Left colon (tissue), 2 donors: ENCODE measurements around the gene ACSS3. TPM values are rescaled to one million over a fixed set of nuclear protein-coding genes. Genes with fewer than 3 reads are reported as not detected.
"Not testable (repeated sequence)": the region's sequence is repeated elsewhere in the genome, so short reads cannot be mapped to it uniquely, and the experiment has no call there.

Experiments used
- ATAC-seq: fragments of 200-7000 bp; cut with Tn5 transposase; one replicate; pipeline ENCODE4 v1.9.1; 2020; ENCODE audit warnings: mild to moderate bottlenecking, moderate library complexity
- DNase-seq, 2 donors: peaks; one replicate each; pipeline ENCODE4 v3.0.0-alpha.2; 2020
- intact Hi-C, 2 donors: fragments of 100-400 bp; cut with DNase I in 1 of 2; cut with micrococcal nuclease in 1 of 2; formaldehyde crosslinking; loops; one replicate each; pipeline versions ENCODE4 v1.11.2 to v1.14.0; 2022; cut with DNase I, micrococcal nuclease
- total RNA-seq, 2 donors: library from RNA; stranded (reverse); fragmentation: NEBNext Ultra II Directional; extraction: Animal tissue kit (Norgen Biotek cat#: 25700); gene quantifications; one replicate each; pipeline ENCODE4 v1.2.1, GENCODE V29; 2021
- donor health status: DM: no; HTN: no; CAD: no.
- donor health status: DM: yes; HTN: yes; CAD: no.

ACSS3 gene
- total RNA-seq, 2 donors from 2014 or later = 1.4 to 2.0 TPM

DNA sequence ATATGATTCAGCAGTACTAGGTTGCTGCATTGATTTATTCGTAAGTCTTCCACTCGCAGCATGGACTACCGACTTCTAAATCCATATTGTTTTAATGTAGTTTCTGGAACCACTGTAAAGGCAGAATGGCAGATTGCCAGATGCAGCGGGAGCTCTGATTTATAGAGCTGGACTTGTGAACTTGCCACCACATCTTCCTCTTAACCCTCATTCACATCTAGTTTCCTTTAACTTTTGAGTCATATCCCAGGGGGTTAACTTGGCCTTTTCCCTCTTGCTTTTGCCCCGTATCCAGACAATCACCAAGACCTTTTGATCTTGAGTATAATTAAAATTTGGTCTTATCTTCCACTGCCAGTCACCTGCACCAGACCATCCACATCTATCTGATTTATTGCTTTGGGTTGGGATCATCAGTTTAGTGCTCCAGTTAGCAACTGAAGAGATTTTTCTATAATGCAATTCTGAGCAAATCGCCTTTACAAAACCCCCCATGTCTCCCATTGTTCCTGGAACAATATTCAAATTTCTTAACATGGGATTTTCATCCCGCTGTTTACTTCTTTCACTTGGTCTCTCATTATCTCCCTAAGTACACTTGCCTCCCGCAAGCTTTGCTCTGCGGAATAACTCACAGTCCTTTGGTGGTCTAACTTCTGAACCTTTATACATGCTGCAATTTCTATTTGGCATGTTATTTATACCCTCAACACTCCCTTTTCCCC, 130.5 kb downstream of the ACSS3 start:
- intact Hi-C loops = no loop called here
- DNase-seq (peak; percentile 48 to 67), ATAC-seq (peak; percentile 76)

DNA sequence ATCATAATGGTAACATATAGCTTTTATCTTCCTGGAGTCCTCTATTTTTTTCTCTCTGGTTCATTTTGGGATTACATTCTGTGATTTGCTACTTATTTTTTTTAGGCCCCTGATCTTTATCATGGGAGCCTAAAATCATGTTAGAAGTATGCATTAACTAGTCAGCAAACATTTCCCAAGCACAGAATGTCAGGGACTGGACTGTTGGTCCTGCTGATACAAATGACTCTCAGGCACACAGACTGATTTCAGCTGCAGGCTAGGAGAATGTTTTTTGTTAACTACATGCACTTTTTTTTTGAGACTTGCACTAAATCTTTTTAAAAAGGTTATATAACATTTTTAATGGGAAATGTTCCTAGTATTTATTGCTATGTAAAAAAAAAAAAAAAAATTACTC, 131.1 kb downstream of the ACSS3 start:
- ATAC-seq = no peak

GRCh38 chr12:81209772-81210225, 131.9 kb downstream of the ACSS3 start:
- intact Hi-C loops, ATAC-seq: not testable (repeated sequence)

More for the DNA sequence above, 131.1 kb downstream of the ACSS3 start:
- DNase-seq = no peak
- intact Hi-C loops = no loop called here

GRCh38 chr12:81211306-81211705, 133.4 kb downstream of the ACSS3 start:
- no peak for DNase-seq
- ATAC-seq = no peak
- intact Hi-C loops = no loop called here

More at GRCh38 chr12:81209772-81210225, 131.9 kb downstream of the ACSS3 start:
- DNase-seq = not testable (repeated sequence)

DNA sequence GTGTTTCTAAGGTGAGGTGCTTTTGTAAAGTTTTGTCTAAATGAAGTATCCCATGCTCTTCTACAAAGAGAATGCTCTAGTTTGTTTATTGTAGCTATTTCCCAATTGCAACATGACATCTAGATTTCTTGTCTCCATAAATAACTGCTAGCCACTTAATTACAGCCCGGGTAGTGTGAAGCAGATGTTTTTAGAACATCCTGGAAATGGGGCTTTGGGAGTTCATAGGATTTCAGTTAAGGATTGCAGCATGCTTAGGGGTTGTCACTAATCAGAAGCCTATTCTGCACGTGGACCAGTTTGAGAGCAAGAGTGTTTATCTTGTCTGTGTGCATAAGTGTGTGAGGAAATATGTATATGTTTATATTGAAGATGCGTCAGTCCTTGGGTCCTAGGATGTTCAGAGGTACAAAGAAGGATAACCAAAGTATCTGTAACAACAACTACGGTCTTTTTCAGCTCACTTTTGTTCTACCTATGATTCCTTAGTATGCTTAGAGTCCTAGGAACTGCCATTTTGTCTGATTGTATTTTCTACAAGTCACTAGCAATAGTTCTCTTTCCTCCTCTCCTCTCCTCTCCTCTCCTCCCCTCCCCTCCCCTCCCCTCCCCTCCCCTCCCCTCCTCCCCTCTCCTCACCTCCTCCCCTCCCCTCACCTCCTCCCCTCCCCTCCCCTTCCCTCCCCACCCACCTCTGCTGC, 135.3 kb downstream of the ACSS3 start:
- intact Hi-C loops = no loop called here
- ATAC-seq (no peak), DNase-seq (no peak)

- no peak for ATAC-seq
- intact Hi-C loops = no loop called here
- no peak for DNase-seq
Measured at GRCh38 chr12:81216739-81217138, 138.9 kb downstream of the ACSS3 start.

GRCh38 chr12:81221681-81222080, 143.8 kb downstream of the ACSS3 start:
- no peak for DNase-seq
- no peak for ATAC-seq
- intact Hi-C loops = no loop called here

- DNase-seq (no peak), ATAC-seq (no peak)
- intact Hi-C loops = no loop called here
Measured at GRCh38 chr12:81222846-81223592, 145.1 kb downstream of the ACSS3 start.

- intact Hi-C loops = no loop called here
- DNase-seq (no peak), ATAC-seq (no peak)
Measured at GRCh38 chr12:81224626-81225025, 146.7 kb downstream of the ACSS3 start.

DNA sequence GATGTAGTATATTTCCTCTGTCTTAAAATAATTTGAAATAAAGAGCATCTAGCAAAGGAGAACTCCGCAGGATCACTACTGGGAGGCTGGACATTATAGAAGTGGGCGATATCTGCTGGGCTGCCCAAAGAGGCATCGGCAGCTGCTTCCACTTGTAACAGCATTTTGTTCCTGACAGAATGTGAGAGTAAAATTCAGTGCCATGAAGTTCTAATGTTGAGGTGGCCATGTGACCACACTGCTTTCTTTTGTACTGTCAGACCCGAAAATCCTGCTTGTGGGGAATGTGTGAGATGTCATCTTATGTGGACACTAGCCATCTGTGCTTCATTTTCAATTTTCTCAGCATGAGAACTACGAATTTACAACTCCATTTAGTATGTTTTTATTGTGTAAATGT, 151.9 kb downstream of the ACSS3 start:
- no peak for ATAC-seq
- DNase-seq = no peak
- intact Hi-C loops = no loop called here

DNA sequence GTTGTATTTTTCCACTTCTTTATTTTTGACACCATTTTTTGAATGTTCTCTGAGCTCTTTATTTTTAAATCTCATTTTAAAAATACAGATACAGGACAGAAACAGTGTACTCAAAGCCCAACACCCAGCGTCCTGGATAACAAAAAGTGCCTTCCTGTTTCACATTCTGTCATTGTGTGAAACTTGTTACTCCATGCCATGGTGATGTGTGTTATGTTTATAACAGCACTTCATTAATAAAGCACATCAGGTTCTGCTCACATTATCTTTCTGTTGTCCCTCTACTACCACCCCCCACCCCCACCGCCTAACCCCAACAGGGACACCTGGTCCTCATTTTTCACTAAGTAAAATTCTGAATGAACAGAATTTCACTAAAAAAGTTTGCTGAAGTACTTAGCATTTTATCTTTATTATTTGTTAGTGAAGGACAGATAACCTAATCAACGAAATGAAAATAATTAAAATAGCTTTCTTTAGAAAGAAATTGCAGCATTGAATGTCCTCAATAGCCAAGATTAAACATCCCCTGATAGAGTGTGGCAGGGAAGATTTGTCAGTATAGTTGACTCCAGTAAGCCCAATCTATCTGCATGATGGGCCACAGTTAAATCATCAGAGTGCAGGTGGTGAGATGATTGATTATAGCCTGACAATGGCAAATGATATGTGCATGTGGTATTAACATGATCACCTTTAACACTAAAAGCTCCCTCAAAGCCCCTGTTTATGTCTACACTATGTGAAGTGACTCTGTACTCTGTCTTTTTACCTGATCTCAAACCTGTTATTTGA, 153.9 kb downstream of the ACSS3 start:
- no peak for ATAC-seq
- DNase-seq = no peak
- intact Hi-C loops = no loop called here

DNA sequence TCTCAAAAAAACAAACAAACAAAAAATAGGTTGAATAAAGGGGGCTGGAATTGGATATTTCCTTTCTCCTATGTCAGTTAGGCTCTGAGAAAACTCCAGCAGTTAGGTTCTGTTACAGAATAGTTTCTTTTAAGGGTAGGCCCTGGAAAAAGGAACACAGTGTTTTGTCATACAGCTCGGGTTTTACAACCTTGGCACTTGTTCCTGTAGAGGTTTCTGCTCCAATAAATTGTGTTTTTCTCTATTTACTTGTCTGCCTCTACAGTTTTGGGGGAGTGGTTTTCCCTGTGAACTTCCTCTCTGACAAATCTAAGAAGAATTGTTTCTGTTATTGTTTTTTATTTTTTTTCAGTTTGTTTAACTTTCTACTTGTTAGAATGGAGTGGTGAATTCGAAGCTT, 167.6 kb downstream of the ACSS3 start:
- intact Hi-C loops = no loop called here
- DNase-seq (no peak), ATAC-seq (peak; percentile 78)

DNA sequence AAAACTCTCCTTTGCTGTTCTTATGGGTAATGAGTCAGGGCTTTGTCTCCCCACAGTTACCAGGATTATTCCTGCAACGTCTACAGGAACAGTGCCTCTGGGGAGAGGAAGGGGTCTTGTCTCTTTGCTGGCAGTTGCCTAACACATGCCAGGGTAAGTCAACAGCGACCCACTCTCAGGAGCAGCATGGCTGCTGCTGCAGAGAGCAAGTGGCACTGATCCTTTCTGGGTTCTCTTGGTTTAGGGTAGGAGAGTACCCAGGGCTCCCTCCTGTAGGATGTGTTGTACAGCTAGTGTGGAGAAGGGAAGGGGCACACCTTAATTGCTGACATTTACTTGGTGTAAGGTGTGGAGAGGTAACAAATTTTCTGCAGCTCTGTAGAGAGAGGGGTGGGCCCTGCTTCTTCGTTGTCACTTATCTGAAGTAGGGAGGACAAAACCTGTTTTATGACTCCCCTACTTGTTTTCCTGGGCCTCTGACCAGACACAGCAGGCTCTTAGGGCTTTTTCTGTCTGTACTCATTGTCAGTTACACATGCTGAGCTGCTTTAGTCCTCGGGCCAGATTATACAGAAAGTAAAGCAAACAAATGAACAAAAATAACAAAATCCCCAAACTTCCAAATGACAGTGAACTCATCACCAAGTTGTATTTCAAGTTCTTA, 168.2 kb downstream of the ACSS3 start:
- intact Hi-C loops = no loop called here
- DNase-seq (no peak), ATAC-seq (peak; percentile 38)

DNA sequence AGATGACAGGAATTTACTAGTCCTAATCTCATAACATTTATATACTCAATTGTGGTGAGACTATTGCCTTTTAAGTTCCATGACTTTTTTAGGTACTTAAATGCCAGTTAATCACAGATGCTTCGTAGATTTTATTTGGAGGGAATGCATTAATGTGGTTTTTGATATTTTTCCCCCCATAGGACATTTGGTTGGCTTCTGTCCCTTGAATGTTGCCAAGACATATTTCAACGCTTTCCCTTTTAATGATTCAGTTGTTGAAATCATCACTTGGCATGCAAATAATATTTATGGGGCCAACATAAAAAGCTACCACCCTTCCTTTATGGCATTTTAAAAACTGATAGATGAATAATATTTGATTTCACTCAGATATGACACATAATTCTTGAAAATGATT, 172.1 kb downstream of the ACSS3 start:
- no peak for DNase-seq
- intact Hi-C loops = no loop called here
- no peak for ATAC-seq

DNA sequence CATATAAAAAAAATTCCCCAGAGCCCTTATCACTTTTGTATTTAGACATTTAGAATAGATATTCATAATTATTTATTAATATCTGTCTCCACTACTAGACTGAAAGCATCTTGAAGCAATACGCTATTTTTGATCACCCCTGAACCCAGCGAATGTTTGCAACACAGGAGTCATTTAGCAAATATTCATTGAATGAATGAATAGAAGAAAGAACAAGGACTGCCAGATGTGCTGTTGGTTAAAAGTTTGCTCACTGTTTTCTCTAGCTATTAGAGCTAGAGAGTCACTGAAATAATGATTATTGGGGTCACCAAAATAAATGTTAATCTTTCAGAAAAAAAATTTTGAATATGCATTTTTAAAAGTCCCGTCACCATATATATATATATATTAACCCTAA, 174.3 kb downstream of the ACSS3 start:
- ATAC-seq = no peak
- intact Hi-C loops = no loop called here

DNA sequence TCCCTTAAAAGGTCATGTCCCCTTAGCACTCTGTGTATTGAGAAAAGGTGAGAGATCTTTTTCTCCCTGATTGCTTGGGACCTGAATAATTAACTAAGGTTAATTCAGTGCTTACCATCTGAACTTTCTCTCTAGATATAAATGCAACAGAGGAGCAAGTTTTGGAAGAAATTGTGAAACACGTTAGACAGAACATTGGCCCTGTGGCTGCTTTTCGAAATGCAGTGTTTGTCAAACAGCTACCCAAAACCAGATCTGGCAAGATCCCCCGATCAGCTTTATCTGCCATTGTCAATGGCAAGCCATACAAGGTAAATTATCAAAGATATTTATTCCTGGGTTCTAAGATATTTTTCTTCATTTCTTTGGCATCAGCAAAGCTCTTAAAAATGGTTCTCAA, 175.5 kb downstream of the ACSS3 start:
- ATAC-seq (no peak), DNase-seq (no peak)
- intact Hi-C loops = no loop called here

More for the DNA sequence above, 174.3 kb downstream of the ACSS3 start:
- no peak for DNase-seq

- ATAC-seq (no peak), DNase-seq (no peak)
- intact Hi-C loops = no loop called here
Measured at GRCh38 chr12:81255456-81255855, 177.6 kb downstream of the ACSS3 start.

DNA sequence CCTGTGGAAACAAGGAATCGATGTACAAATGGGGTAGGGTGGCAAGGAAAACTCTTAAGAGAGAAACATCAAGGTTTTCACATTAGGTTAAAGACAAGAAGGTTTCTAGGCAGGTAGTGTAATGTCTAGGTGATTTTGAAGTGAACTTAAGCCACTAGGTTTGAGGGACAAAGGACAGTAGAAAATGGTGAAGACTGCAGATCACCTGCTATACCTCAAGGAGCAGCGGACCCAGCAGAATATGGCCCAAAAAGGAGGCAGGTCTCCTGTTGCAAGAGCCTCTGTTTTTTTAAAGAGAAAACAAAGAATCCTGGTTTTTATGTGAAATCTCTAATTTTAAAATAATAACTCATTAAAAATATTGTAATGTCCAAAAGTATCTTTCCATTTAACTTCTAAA, 178.1 kb downstream of the ACSS3 start:
- DNase-seq (no peak), ATAC-seq (no peak)
- intact Hi-C loops = no loop called here
